ENCODE data around the gene MVD.
"Not testable (repeated sequence)": the region's sequence is repeated elsewhere in the genome, so short reads cannot be mapped to it uniquely, and the experiment has no call there.

Gene MVD

DNA sequence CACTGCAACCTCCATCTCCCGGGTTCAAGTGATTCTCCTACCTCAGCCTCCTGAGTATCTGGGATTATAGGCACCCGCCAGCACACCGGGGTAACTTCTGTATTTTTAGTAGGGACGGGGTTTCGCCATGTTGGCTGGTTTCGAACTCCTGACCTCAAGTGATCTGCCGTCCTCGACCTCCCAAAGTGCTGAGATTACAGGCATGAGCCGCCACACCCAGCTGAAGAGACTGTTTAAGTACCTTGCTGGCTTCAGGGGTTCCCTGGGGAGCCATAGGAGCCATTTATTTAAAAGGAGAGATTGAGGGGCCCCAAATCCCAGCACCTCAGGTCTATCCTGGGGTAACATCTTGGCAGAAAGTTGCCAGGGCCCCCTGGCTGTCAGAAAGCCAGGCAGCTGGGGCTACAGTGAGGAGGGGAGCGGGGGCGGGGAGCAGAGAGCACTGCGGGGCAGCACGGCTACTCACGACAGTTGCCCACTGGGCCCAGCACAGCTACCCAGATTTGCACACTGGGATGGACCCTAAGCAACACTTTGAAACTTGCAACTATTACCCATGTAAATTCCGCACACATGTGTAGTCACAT, 21.8 kb upstream of the MVD start:
- FAIRE-seq, result no peak
- no peak for DNase-seq (ENCODE audit: low spot score)

DNA sequence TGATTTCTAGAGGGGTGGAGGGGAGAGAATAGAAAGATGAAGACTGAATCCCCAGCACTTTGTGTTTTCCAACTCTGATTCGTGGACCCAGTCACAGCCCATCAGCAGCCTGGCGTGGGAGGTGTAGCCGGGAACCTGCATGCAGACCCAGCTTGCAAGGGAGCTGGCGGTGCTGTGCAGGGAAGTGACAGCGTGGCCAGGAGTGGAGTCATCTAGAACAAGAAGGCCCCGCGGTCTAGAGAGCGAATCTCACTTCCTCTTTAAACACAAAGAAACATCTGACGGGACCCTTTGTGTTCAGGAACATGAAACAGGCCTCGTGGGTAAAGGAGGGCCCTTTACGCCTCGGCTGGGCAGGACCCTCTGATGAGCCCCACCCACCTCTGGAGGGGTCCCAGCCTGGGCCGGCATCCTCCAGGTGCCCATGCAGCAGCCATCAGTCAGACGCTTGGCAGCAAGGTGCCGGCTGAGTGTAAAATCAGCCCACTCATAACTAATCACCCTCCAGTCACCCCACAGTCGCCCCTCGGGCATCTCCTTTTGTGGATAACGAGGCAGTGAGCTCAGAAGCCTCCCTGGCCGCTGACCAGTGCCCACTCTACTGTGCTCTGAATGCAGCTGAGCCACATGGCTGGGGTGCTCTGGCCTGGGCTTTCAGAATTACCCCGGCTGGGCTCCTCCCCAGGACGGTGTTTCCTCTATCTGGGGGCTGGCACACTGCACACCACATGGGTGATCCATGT, 19.0 kb upstream of the MVD start:
- FAIRE-seq (no peak), DNase-seq (ENCODE audit: low spot score) (no peak)

DNA sequence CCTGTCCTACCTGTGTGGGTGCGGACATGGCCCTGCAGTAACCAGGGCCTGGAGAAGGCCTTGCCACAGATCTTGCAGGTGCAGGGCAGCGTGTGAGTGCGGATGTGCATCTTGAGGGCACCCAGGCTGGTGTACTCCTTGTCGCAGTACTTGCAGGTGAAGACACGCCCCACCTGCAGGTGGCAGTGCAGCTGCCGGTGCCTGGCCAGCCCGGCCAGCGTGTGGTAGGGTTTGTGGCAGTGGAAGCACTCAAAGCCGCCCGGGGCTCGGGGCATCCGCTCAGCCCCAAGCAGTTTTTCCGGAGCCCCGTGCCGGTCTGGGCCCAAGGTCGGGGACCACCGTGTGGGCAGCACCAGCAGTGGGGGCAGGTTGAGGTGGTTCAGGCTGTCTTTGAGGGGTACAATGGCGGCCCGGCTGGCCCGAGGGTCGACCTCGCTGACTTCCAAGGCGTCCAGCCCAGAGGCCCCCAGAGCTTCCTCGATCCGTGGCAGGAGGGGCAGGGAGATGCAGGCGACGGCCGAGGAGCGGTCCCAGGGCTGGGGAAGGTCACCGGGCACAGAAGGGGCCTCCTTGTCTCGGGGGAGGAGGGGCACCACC, 18.3 kb upstream of the MVD start:
- DNase-seq (ENCODE audit: low spot score) (no peak), FAIRE-seq (peak; percentile 83)

DNA sequence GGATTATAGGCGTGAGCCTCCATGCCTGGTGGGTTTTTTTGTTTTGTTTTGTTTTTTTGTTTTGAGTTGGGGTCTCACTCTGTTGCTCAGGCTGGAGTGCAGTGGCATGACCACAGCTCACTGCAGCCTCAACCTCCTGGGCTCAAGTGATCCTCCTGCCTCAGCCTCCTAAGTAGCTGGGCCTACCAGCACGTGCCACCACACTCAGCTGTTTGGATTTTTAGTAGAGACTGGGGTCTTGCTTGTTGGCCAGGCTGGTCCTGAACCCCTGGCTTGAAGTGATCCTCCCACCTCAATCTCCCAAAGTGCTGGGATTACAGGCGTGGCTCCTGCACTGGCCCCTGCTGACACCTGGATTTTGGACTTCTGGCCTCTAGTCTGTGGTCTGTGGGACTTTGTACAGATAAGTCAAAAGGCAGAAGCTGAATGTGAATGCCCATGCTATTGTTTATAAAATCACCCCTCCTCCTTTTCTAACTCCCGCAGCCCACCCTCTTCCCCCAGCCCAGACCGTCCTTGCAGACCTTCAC, 17.7 kb upstream of the MVD start:
- DNase-seq (ENCODE audit: low spot score) (no peak), FAIRE-seq (no peak)

DNA sequence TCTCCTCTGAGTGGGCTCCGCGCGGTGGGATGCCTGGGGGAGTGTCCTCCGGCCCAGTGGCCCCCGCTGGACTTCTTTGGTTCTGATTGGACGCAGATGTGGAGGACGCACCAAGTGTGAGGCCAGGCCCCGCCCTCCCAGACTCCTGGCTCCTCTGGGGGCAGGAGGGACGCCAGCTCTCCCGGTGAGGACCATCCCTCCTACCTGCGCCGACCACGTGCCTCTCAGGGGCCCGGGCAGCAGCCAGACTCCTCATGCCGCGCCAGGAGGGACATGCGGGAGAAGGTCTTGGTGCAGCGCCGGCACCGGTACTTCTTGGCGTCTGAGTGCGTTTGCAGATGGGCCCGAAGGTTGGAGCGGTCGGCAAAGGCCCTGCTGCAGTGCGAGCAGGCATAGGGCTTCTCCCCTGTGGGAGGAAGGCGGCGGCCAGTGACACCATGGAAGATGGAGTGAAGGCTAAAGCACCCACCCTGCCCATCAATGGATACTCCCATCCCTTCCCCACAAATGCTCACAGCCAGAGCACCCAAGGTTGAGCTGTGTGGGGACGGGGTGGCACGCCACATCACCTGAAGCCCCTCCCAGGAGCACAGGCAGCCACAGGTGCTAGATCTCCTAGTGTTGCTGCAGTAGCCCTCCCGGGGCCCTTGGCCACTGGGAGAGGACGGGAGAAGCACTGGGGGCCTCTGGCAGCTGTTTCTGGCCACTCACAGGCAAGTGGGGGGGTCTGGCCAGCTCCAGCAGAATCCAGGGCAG, 15.5 kb upstream of the MVD start:
- DNase-seq (ENCODE audit: low spot score), result no peak
- no peak for FAIRE-seq

DNA sequence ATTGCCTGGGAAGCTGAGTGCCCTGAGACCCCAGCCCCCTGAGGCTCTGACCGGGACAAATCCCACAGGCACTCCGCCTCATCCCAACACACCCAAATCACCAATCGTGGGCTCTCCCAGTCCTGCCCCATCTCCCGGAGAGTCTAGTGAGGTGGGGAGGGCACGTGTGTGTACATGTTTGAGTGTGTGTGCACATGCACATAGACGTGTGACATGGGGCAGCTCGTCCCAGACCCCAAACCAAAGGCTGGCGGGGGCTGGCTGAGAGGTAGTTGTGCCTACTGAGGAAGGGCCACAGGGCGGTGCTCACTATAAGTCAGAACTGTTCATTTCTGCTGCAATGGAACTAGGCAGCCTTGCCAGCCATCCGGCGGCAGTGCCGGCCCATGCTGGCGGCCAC, 14.8 kb upstream of the MVD start:
- DNase-seq (ENCODE audit: low spot score) (no peak), FAIRE-seq (no peak)

DNA sequence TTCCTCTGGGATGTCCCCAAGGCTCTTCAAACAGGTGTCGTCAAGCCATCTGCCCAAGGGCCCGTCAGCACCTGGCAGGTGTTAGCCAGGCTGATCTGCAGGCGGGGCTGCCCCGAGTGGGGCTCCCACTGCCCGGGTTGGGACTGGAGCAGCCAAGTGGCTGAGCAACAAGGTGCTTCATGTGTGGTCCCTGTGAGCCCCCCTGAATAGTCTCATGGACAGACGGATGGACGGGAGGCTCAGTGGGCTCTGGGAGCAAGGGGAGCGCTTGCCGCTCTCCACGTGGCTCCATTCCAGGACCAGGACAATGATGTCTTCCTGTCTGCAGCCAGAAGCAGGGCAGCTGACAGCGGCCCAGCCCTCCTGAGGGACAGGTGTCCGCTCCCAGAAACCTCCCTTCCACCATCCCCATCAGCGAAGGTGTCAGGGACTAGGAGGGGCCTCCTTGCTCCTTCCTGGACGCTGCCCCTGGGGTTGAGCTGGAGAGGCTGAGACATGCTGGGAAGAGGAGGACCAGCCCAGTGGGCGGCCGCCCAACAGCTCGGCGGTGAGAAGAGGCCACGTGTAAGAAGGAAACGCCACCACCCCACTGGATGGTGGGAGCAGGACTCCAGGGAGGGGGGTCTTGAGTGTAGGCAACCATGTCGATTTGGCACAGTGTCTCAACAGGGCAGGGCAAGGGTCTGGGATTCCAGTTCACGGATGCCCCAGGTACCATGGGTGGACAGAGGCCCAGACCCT, 13.8 kb upstream of the MVD start:
- DNase-seq (ENCODE audit: low spot score), result no peak
- no peak for FAIRE-seq

DNA sequence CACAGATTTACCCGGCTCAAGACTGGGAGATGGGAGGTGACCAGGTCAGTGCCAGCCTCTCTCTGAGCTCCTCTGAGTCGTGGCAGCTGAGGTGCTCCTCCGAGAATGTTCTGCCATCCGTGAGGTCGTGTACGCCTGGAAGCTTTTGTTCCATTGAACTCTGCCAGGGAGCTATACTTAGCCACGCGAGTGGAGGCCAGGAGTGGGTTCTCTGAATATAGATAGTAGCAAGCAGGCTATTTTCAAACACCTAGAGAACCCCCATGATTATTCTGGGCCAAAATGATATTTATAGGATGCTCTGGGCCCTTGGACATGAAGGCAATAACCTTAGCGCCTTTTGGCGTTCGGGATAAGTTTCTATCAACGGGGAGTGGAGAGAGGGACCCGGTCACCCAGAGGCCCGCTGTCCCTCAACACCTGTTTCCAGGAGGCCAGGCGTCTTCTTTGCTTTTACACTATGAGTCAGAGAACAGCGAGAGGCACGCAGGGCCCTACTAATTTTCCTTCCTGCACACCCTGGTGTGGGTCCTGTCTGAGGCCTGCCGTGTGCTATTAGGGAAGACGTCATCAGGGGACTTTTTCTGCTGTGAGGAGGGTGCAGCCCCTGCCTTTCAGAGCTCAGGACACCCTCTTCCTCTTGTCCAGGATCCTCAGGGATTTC, 11.0 kb upstream of the MVD start:
- FAIRE-seq, result no peak
- no peak for DNase-seq (ENCODE audit: low spot score)

DNA sequence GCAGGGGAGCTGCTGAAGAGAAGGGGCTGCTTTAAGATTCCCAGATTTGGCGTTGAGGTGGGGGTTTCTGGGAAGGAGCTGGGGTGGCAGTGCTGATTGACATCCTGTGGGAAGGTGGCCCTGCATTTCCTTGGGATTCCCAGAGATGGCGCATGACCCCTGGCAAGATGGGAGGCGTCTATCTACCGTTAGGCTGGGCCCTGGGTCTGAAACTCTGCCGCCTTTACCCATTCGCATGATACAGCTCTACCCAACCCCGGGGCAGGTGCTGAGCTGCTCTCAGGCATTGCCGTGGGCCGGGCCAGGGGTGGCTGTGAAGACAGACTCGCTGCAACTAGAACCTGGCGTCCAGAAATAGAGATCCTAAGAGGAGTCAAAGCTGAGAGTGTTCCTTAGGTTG, 9.9 kb upstream of the MVD start:
- DNase-seq (ENCODE audit: low spot score) (no peak), FAIRE-seq (no peak)

DNA sequence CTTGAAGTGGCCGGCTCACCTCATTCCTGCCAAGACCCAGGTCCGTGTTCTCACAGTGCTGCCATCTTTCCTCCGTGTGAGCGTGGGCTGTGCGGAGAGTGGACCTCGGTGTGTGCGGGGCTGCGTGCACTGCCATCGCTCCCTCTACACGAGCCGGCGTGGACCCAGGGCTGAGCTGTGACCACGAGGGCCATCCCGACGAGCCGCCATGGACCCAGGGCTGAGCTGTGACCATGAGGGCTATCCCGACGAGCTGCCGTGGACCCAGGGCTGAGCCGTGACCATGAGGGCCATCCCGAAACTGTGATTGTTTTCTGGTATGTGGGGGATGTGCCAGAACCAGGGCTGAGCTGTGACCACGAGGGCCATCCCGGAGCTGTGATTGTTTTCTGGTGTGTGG, 8.9 kb upstream of the MVD start:
- DNase-seq (ENCODE audit: low spot score) (no peak), FAIRE-seq (no peak)

DNA sequence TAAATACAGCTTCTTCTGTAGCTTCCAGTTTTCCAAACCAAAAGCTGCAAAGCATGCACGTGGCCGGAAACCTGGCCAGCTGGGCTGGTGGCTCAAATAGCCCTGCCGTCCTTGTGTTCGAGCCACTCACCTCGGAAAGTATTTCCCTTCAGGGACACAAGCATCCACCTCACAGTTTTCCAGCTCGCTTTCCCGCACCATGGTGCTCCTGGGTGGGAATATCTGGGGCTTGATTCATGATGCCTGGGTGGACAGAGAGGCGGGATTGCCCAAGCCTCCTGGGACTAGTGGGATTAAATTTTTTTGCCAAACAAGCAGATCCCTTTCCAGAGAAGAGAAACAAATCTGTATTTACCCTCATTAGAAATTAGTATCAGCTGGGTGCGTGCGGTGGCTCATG, 7.1 kb upstream of the MVD start:
- DNase-seq (ENCODE audit: low spot score) (no peak), FAIRE-seq (no peak)

DNA sequence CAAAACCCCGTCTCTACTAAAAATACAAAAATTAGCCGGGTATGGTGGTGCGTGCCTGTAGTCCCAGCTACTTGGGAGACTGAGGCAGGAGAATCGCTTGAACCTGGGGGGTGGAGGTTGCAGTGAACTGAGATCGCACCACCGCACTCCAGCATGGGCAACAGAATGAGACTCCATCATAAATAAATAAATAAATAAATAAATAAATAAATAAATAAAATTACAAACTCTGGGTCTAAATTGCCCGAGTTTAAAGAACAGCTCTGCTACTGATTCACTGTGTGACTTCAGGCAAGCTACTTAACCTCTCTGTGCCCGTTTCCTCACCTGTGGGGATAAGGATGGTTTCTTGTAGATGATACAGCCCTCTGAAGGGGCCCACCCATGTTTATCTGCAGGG, 6.6 kb upstream of the MVD start:
- not testable (repeated sequence) for FAIRE-seq; DNase-seq (ENCODE audit: low spot score)

DNA sequence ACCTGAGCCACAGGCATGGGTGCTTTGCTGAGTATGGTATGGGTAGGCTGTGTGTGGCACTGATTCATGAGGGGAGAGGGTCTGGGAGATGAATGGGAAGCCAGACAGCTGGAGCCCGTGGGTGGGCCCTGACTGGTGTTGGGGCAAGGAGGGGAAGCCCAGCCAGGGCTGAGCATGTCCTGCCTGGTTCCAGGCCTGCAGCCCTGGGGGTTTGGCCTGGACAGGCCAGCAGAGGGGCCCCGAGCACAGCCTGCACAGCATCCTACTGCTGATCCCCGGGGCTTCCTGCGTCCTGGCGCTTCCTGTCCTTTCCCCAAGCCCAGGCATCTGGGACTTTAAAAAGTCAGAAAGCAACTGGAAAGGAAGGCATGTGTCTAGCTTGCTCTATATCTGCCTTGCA, 4.6 kb upstream of the MVD start:
- FAIRE-seq (no peak), DNase-seq (ENCODE audit: low spot score) (no peak)

DNA sequence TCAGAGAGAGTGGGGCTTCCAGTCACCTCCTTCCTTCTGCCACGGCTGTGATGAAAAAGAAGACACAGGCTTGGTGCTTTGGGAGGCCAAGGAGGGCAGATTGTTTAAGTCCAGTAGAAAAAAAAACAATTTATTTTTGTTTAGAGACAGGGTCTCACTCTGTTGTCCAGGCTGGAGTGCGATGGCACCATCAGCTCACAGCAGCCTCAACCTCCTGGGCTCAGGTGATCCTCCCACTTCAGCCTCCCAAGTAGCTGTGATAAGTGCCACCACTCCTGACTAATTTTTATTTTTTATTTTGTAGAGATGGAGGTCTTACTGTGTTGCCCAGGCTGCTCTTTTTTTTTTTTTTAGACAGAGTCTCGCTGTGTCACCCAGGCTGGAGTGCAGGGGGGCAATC, 2.7 kb upstream of the MVD start:
- DNase-seq (ENCODE audit: low spot score), result no peak
- no peak for FAIRE-seq

DNA sequence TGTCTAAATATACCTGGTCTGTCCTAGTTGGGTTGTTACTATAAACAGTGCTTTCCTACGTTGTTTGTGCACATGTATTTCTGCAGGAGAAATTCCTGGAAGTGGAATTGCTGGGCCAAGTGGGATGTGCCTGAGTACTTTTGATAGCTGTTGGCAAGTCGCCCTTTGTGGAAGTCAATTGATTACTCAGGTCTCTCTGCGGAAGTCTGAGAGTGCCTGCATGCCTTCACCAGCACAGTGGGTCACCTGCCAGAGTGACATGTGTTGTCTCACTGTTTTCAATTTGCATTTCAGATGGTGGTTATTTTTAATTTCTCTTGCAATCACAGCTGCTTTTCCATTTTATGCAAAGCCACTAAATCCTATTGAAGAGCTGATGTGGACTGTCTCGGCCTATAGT, 2.3 kb upstream of the MVD start:
- no peak for DNase-seq (ENCODE audit: low spot score)
- FAIRE-seq, result no peak

DNA sequence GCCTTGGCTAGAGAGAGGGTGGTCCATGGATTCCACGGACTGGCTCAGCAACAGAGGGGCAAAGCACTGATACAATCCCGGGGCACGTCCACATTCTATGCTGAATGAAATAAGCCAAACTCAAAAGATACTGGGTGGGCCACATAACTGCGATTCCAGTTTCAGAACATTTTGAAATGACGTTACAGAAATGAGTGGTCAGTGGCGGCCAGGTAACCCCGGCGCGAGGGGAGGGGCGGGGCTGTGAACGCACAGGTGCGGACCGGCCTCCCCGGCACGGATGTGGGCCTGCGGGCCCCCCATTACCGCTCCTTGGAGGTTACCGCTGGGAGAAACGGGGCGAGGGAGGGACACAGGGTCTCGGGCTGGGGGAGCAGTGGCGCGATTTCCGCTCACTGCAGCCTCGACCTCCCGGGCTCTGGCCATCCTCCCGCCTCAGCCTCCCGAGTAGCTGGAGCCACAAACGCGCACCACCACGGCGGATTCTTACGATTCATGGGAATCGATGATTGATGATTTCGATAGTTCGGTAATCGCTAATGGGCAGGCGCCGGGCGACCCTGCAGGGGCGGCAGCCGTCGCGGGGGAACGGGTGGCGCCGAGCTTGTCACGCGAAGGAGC, 559 bp downstream of the MVD start:
- DNase-seq (ENCODE audit: low spot score) (no peak), FAIRE-seq (no peak)

DNA sequence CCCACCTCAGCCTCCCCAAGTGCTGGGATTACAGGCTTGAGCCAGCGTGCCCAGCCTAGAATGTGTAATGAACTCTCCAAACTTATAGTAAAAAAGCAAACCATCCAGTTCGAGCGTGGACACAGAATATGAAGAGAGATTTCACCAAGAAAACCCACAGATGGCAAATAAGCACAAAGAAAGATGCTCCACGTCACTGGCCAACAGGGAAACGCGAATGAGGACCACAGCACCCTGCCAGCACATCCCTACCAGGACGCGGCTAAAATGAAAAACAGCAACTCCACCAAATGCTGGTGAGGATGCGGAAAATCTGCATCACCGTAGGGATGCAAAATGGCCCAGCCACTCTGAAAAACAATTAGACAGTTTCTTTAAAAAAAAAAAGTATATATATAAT, 1.4 kb downstream of the MVD start:
- DNase-seq (ENCODE audit: low spot score) (no peak), FAIRE-seq (no peak)

DNA sequence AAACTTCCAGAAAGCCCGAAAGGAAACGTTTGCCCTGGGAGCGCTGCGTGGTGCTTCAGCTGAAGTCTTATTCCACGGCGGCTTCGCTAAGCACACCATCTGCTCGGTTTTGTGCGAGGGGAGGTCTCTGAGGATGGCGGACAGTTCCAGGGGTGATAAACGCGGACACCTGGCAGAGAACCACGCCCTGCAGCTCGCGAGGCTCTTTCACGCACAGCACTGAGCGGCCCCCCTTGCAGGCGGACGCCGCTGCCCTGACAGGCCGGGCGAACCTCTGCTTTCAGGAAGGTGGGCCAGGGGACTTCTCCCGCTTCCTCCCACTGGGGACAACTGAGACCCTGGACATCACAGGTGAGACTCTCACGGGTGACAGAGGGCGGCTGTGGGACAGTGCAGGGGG, 3.7 kb downstream of the MVD start:
- no peak for FAIRE-seq

DNA sequence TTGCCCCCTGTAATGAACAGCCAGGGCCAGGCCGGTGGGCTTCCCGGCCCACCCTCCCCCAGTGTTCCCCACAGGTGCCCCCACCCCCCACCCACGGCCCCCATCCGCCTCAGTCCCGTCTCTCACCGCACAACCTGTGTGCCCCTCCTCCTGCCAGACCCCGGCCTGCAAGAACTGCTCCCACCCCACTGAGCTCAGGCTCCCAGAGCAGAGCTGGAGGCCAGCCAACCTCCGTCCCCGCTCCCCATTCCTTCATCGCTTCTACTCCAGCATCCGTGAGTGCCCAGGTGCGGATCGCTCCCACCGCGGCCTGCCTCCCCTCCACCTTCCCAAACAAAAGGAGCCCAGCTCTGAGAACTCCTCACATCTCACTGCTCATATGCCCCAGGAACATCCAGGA, 4.2 kb downstream of the MVD start:
- no peak for DNase-seq (ENCODE audit: low spot score)
- no peak for FAIRE-seq

More for the DNA sequence above, 3.7 kb downstream of the MVD start:
- no peak for DNase-seq (ENCODE audit: low spot score)

DNA sequence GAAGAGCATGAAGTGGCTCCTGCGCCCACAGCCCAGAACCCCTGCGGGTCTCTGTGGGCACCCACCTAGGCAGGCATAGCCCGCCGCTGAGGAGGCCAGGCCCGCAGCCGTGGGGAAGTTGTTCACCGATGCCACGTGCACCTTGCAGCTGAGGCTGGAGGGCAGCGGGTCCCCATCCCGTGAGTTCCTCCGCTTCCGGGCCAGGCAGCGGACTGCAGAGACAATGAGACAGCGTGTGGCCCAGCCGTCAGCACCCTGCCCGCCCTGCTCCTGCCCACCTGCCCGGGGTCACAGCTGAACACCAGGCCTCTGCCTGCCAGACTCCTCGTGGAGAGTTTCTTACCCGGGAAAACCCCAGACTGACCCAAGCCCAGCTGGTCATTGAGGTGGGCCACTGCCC, 5.5 kb downstream of the MVD start:
- FAIRE-seq, result no peak

More for the DNA sequence above, 5.5 kb downstream of the MVD start:
- no peak for DNase-seq (ENCODE audit: low spot score)
